ENCODE measurements around the gene IFIT3.
"Not testable (repeated sequence)": the region's sequence is repeated elsewhere in the genome, so short reads cannot be mapped to it uniquely, and the experiment has no call there.

IFIT3 gene

DNA sequence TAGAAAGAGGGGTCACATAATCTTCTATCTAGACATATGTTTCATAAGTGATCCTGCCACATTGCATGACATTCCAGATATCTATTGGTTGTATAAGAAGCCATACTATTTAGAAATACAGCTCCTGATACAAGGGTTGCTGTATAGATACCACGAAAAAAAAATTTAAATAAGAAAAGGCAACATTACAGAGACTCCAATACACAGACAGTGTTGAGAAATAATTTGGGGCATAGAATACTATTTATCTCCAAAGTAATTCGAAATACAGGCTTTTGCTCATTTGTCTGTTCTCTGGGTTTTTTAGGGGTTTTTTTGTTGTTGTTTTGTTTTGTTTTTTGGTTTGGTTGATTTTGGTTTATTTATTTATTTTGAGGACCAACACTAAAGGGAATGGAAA lies 23.4 kb upstream of the IFIT3 start:
- no peak for DNase-seq

GRCh38 chr10:89304925-89305324 lies 22.9 kb upstream of the IFIT3 start:
- no peak for DNase-seq

DNA sequence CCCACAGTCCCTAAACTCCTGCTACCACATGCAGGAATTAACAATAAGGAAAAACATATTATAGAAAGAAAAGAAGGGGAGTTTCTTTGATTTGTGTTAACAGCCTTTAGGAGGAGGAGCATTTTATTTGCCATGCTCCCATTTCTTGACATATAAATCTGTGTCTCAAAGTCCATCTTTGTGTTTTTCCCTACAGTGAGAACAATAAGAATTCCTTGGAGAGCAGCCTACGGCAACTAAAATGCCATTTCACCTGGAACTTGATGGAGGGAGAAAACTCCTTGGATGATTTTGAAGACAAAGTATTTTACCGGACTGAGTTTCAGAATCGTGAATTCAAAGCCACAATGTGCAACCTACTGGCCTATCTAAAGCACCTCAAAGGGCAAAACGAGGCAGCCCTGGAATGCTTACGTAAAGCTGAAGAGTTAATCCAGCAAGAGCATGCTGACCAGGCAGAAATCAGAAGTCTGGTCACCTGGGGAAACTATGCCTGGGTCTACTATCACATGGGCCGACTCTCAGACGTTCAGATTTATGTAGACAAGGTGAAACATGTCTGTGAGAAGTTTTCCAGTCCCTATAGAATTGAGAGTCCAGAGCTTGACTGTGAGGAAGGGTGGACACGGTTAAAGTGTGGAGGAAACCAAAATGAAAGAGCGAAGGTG lies 21.9 kb upstream of the IFIT3 start:
- DNase-seq, result no peak

GRCh38 chr10:89306434-89307268 lies 21.1 kb upstream of the IFIT3 start:
- no peak for DNase-seq

DNA sequence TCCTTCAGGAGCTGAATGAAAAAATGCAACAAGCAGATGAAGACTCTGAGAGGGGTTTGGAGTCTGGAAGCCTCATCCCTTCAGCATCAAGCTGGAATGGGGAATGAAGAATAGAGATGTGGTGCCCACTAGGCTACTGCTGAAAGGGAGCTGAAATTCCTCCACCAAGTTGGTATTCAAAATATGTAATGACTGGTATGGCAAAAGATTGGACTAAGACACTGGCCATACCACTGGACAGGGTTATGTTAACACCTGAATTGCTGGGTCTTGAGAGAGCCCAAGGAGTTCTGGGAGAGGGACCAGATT lies 20.6 kb upstream of the IFIT3 start:
- no peak for DNase-seq

DNA sequence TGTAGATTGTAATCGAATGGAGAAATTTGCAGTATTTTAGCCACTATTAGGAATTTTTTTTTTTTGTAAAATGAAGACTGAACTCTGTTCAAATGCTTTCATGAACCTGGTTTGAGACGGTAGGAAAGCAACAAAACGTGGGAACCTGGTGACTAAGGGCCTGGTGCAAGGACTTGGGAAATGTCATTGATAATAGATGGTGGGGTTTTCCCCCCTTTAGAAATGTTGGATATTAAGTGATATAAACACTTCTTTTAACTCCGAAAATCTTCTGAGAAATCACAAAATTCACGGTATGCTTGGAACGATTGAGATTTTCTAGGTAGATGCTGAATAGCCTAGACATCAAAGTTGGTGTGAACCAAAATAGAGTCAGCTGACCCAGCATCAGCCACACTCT lies 19.5 kb upstream of the IFIT3 start:
- DNase-seq, result no peak

DNA sequence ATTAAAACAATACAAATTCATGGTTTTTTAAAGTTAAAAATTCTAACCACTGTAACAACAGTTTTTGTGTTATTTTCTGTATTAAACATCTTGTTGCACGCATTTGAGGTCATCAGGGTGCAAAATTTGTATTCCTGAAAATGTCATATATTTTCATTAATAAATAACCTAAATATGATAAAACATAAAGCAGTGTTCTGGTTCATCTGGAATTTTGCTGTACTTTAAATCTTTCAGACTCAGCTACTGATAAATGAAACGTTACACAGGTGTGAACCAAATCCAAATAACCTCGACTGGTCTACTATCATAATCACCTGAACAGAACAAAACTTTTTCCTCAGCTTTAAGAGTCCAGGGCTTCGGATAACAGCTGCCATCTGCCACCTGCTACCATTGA lies 19.1 kb upstream of the IFIT3 start:
- DNase-seq, result no peak

DNA sequence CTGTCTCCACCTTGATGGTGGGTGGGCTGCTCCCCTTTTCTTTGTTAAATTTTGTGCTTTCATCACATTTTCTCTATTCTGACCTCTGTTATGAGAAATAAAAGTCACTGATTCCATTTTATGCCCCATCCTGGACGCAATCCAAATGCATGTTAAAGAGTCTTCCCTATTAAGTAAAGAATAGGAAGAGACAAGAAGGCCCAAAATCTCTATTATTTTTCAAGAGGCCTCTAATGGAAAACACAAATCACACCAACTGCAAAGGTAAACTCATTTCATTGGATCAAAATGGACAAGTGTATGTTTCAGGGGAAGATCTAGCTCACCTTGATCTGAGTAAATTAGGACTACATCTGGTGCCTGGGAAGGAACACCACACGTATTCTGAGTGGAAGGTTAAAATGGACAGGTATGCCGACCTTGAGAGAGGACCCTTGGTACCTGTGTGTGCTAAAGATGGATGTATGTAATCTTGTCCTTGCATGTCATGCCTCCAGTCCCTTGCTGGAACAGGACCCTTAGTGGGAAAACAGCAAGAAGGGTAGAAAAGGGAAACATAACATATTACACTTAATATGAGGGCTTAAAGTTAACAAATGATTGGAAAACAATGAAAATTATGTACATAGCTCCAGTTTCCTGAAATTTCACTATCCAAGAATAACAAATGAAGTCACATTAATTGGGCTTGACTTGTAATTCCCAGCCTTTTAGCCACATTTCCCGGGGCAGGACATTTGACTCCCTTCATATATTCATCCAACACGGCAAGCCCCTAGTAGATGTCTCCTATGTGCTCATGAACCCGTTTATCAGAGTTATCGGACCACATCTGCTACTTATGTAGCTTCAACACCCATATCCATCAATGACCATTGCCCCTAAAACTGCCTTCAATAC lies 18.4 kb upstream of the IFIT3 start:
- no peak for DNase-seq

GRCh38 chr10:89310056-89310893 lies 17.5 kb upstream of the IFIT3 start:
- DNase-seq, result no peak

- no peak for DNase-seq
Observed at GRCh38 chr10:89312973-89313372, 14.8 kb upstream of the IFIT3 start.

GRCh38 chr10:89314676-89315075 lies 13.1 kb upstream of the IFIT3 start:
- no peak for DNase-seq

DNA sequence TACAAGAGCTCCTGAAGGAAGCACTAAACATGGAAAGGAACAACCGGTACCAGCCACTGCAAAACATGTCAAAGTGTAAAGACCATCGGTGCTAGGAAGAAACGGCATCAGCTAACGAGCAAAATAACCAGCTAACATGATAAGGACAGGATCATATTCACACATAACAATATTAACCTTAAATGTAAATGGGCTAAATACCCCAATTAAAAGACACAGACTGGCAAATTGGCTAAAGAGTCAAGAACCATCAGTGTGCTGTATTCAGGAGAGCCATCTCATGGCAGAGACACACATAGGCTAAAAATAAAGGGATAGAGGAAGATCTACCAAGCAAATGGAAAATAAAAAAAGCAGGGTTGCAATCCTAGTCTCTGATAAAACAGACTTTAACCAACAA lies 9.8 kb upstream of the IFIT3 start:
- not testable (repeated sequence) for DNase-seq

- DNase-seq, result not testable (repeated sequence)
Observed at GRCh38 chr10:89325081-89325480, 2.7 kb upstream of the IFIT3 start.

DNA sequence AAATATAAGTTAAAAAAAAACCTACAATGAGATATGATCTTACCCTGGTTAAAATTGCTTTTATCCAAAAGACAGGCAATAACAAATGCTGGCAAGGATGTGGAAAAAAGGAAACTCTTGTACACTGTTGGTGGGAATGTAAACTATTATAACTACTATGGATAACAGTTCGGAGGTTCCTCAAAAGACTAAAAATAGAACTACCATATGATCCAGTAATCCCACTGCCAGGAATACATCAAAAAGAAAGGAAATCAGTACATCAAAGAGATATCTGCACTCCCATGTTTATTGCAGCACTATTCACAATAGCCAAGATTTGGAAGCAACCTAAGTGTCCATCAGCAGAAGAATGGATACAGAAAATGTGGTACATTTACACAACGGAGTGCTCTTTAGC lies 1.9 kb upstream of the IFIT3 start:
- DNase-seq, result not testable (repeated sequence)

DNA sequence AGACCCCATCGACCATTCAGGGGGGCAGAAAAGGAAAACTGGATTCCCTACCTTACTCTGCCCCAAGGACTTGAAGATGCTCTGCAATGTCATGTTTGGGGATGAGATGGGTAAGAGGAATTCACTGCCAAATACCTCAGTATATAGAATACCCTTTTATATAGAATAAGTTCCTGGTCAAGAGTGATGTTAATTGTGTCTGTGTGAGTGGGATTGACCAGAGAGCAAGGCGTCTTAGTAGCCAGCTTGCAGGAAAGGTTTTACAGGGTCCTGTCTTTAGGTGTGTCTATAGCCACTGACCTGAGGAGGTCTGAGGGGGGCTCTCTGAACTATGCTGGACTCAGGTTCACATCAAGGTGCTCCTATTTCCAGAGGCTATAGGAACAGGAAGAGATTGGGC lies 1.4 kb downstream of the IFIT3 start:
- DNase-seq, result no peak

DNA sequence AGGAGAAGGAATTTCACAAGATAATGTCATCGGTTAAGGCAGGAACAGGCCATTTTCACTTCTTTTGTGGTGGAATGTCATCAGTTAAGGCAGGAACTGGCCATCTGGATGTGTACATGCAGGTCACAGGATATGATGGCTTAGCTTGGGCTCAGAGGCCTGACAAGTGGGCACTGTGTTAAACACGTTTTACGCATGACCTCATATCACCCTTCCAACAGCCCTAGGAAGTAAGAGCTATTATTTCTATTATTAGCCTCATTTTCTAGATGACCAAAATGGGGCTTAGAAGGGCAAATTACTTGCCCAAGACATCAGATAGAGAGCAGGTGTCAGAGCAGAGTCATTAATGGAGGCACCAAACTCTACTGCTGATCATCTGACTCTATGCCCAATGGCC lies 2.2 kb downstream of the IFIT3 start:
- DNase-seq, result not testable (repeated sequence)

DNA sequence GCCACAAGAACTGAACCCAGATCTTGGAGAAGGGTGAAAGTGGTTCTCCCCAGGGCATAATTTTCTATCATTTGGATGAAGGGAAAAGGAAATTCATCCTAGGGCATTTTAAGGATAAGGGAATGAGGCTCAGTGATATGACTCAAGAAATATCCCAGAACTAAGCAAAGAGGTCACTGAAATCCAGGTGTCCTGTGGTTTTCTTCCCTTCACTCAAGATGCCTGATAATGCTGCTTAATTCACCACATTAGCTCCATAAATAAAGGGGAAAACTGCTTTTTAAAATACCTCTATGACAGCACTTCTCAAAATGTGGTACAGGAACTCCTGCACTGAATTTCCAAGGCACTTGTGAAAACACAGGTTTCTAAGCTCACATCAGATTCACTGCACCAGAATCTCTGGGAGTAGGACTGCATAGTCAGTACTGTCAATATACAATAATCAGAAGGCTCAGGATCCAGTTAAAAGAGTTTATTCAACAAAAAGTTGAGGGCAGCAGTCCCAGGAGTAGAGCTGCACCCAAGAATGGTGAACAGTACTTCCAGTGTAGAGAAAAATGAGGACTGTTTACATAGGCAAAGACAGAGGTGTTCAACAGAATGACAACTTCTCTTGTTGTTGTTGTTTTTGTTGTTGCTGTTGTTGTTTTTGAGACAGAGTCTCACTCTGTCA lies 2.9 kb downstream of the IFIT3 start:
- no peak for DNase-seq

GRCh38 chr10:89331487-89332122 lies 3.8 kb downstream of the IFIT3 start:
- DNase-seq, result not testable (repeated sequence)

DNA sequence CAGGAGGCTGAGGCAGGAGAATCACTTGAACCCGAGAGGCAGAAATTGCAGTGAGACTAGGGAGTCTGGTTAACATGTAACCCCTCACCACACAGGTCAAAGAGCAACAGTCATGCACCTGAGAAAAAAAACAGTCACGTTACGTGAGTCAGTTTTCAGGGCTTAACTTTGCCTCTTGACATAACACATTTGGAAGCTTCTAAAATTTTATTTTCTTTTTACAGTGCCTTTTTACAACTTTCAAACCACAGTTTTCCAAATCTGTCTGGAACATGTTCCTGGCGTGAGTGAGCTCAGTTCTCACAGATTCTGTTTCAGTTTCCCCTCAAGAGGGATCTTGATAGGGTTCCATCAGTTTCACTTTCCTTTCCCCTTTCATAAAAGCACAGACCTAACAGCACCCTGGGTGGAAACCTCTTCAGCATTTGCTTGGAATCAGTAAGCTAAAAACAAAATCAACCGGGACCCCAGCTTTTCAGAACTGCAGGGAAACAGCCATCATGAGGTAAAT lies 4.4 kb downstream of the IFIT3 start:
- DNase-seq, result no peak

- no peak for DNase-seq
Observed at GRCh38 chr10:89335226-89335625, 7.4 kb downstream of the IFIT3 start.

DNA sequence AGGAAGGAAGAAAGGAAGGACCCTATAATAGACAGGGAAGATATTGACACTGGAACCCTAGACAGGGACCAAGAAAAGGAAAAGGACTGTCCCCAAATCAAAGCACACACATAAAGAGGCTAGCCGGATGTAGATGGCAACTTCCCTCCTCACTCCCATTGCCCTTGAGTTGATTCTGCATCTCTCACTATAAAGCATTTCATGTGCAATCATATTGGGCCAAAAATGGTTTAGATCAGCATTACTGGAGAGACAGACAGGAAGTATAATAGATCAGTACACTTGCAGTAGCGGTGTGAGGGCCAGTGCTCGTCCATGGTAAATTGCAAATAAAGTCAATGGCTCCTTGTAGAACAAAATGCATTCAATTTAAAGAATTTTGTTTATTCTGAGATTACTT lies 8.4 kb downstream of the IFIT3 start:
- DNase-seq, result no peak
